SK-N-SH (cell line): Measurements from ENCODE around the gene DNAJB7. TPM values are rescaled to one million over a fixed set of nuclear protein-coding genes. Genes with fewer than 3 reads are reported as not detected.

Experiments
- CTCF ChIA-PET: fragments of 300-600, 350-600 bp; formaldehyde crosslinking; extraction: SDS; loops from one replicate; lab custom pipeline; 2021; lab: Yijun Ruan, JAX
- POLR2A ChIA-PET: fragments of 350-600 bp; sonication (Branson Sonifier 250); formaldehyde crosslinking; extraction: SDS; loops from one replicate; lab custom pipeline; 2020; ENCODE audit warnings: antibody characterized with exemption, inconsistent platforms; lab: Yijun Ruan, JAX
- DNase-seq: peaks from one replicate; pipeline ENCODE4 v3.0.0; 2012
- H2AFZ ChIP-seq: fragments of 200-600 bp; sonication (generic); 2 replicates; pipeline ENCODE4 v1.8.1; 2016; ENCODE audit warnings: antibody characterized with exemption, mild to moderate bottlenecking, low read depth
- H3F3A ChIP-seq: fragments of 200-600 bp; sonication (generic); replicated peaks from 2 replicates; pipeline ENCODE3; 2016; ENCODE audit warnings: antibody characterized with exemption, mild to moderate bottlenecking; ENCODE audit not compliant: insufficient read depth
- H3K27ac ChIP-seq, 2 experiments: fragments of 200-500 bp in 1 of 2; fragments of 200-600 bp in 1 of 2; sonication (Bioruptor generic) in 1 of 2; sonication (generic), shearing (Covaris generic) in 1 of 2; 2 replicates each; pipeline versions ENCODE4 v1.5.1 to v1.6.1; 2014 to 2016; ENCODE audit warnings: low read depth in 2 of 2, inconsistent platforms in 1 of 2, low read length in 1 of 2, mild to moderate bottlenecking in 1 of 2, mixed read lengths in 1 of 2
- H3K27me3 ChIP-seq: fragments of 200-600 bp; sonication (generic), shearing (Covaris generic); 2 replicates; pipeline ENCODE4 v1.6.1; 2016; ENCODE audit warnings: mixed run types; ENCODE audit not compliant: insufficient read depth
- H3K36me3 ChIP-seq, 2 experiments: fragments of 200-500 bp in 1 of 2; fragments of 200-600 bp in 1 of 2; sonication (Bioruptor generic) in 1 of 2; sonication (generic) in 1 of 2; replicated peaks in 1 of 2; 2 replicates each; pipeline versions ENCODE3 to v1.5.1; 2014 to 2016; ENCODE audit warnings: low read length in 1 of 2, mild to moderate bottlenecking in 1 of 2; ENCODE audit not compliant: insufficient read depth in 2 of 2, control insufficient read depth in 1 of 2
- H3K4me1 ChIP-seq, 2 experiments: fragments of 200-500 bp in 1 of 2; fragments of 200-600 bp in 1 of 2; sonication (Bioruptor generic) in 1 of 2; sonication (generic), shearing (Covaris generic) in 1 of 2; 2 replicates each; pipeline versions ENCODE4 v1.5.1 to v1.6.1; 2014 to 2016; ENCODE audit warnings: low read depth in 1 of 2, low read length in 1 of 2, mixed run types in 1 of 2; ENCODE audit not compliant: insufficient read depth in 2 of 2, control insufficient read depth in 1 of 2
- H3K4me2 ChIP-seq: fragments of 200-600 bp; sonication (generic), shearing (Covaris generic); 2 replicates; pipeline ENCODE4 v1.6.1; 2017; ENCODE audit warnings: mixed run types
- H3K4me3 ChIP-seq, 2 experiments: fragments of 200-500 bp in 1 of 2; fragments of 200-600 bp in 1 of 2; sonication (Bioruptor generic) in 1 of 2; sonication (generic), shearing (Covaris generic) in 1 of 2; 2 replicates each; pipeline versions ENCODE4 v1.5.1 to v1.8.1; 2014 to 2016; ENCODE audit warnings: low read depth in 2 of 2, inconsistent platforms in 1 of 2, low read length in 1 of 2, mild to moderate bottlenecking in 1 of 2, mixed read lengths in 1 of 2, moderate library complexity in 1 of 2
- H3K79me2 ChIP-seq: fragments of 200-600 bp; sonication (generic); 2 replicates; pipeline ENCODE4 v1.8.1; 2017; ENCODE audit warnings: mild to moderate bottlenecking; ENCODE audit not compliant: insufficient read depth
- H3K9ac ChIP-seq: fragments of 200-600 bp; sonication (generic); 2 replicates; pipeline ENCODE4 v1.6.1; 2017; ENCODE audit warnings: mixed run types
- H3K9me2 ChIP-seq: fragments of 200-600 bp; sonication (generic); 2 replicates; pipeline ENCODE4 v1.6.1; 2017; ENCODE audit warnings: mixed run types
- H3K9me3 ChIP-seq: fragments of 200-600 bp; sonication (generic); 2 replicates; pipeline ENCODE4 v1.6.1; 2017; ENCODE audit warnings: mixed run types, mild to moderate bottlenecking, moderate library complexity
- H4K20me1 ChIP-seq: fragments of 200-600 bp; sonication (generic); 2 replicates; pipeline ENCODE4 v1.6.1; 2017; ENCODE audit warnings: mild to moderate bottlenecking, mixed run types; ENCODE audit not compliant: insufficient read depth
- CHD2 ChIP-seq: fragments of 150-350 bp; IDR thresholded peaks from 2 replicates; pipeline ENCODE4 v1.6.1; 2018; ENCODE audit warnings: low read length; ENCODE audit not compliant: partially characterized antibody
- FOXJ3 ChIP-seq: sonication (generic); formaldehyde crosslinking; IDR thresholded peaks from 2 replicates; pipeline ENCODE4 v1.5.1; 2020; ENCODE audit warnings: mild to moderate bottlenecking, missing genetic modification reagents
- FOXM1 ChIP-seq: IDR thresholded peaks from 2 replicates; pipeline ENCODE4 v1.4.0; 2012; ENCODE audit warnings: low read depth, mild to moderate bottlenecking
- JUND ChIP-seq: IDR thresholded peaks from 2 replicates; pipeline ENCODE4 v1.4.0; 2012
- RAD21 ChIP-seq: IDR thresholded peaks from 2 replicates; pipeline ENCODE4 v1.6.1; 2012; ENCODE audit warnings: mild to moderate bottlenecking, low read length
- SIN3A ChIP-seq: IDR thresholded peaks from 2 replicates; pipeline ENCODE4 v1.6.1; 2012; ENCODE audit warnings: low read depth, mild to moderate bottlenecking, low read length, moderate library complexity, borderline replicate concordance
- USF1 ChIP-seq: IDR thresholded peaks from 2 replicates; pipeline ENCODE4 v1.4.0; 2012; ENCODE audit warnings: low read depth, borderline replicate concordance
- USF2 ChIP-seq: fragments of 150-350 bp; IDR thresholded peaks from 2 replicates; pipeline ENCODE4 v1.6.1; 2017; ENCODE audit warnings: antibody characterized with exemption, low read length, low read depth, borderline replicate concordance
- WGBS: methylation state at CpG from one replicate; pipeline ENCODE4 v1.1.6; 2017; ENCODE audit warnings: low lambda C conversion rate; 5-methylcytosine and 5-hydroxymethylcytosine counted together
- polyA plus RNA-seq, 3 experiments: library from polyadenylated mRNA; depleted of rRNA; stranded (reverse); fragments of >200 nt; gene quantifications; 2 replicates each; pipeline ENCODE4 v1.2.3, GENCODE V29; 2012

DNAJB7 gene
- polyA plus RNA-seq (2012; rRNA removed): not detected in 2 replicates
- not detected in 2 replicates for polyA plus RNA-seq (2012; cell fraction: cytosol; rRNA removed)
- polyA plus RNA-seq (2012; cell fraction: nucleus; rRNA removed): not detected in 2 replicates

- Histone ChIP-seq H3K27me3 (no peaks in the 10 kb centered on the region), H3K36me3 (peaks cover 0 to 13% of the 10 kb centered on the region in 2 experiments), H3K9me3 (no peaks in the 10 kb centered on the region), H3K4me3 (no peak within 1 kb of the TSS), H3K27ac (no peak within 1 kb of the TSS), H3K79me2 (peaks cover 77% of the 10 kb centered on the region), H3K4me2 (no peak within 1 kb of the TSS), H2AFZ (no peak within 1 kb of the TSS), H3K9me2 (no peaks in the 10 kb centered on the region), H3F3A (no peaks in the 10 kb centered on the region), H3K9ac (no peak within 1 kb of the TSS), H4K20me1 (no peaks in the 10 kb centered on the region), H3K4me1 (peaks cover 5 to 6% of the 10 kb centered on the region in 2 experiments; a peak in 2 of 4 replicates)
- WGBS: 66% methylated on average over 3 of the region's 3 CpGs
- DNase-seq: no peak
- POLR2A ChIA-PET: no interaction called here
- CTCF ChIA-PET: no interaction called here
- TF ChIP-seq SIN3A: no peak
- TF ChIP-seq FOXM1: no peak
- TF ChIP-seq JUND: no peak
Observed at GRCh38 chr22:40862013-40862412, at the start of gene DNAJB7. Gene DNAJB7 (minus strand): TSS chr22:40862113. CDS start chr22:40861994, 119 bp downstream.

DNA sequence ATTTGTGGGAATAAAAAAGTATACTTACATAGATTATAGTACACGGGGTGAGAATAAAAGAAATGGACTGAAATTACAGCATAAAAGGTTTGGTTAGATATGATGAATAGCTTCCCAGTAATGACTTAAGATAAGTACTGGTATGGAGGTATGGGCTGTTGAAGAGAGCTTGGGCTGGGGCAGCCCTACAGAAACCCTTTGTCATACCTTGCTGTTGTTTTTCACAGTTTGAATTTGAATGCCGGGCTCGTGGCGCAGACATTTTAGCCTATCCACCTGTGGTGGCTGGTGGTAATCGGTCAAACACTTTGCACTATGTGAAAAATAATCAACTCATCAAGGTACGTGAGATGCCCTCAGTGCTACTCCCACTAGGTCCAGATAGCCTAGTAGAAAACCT is 47.0 kb upstream of the DNAJB7 start:
- H3K27ac ChIP-seq: no peak overlapping the region
- no peak for TF ChIP-seq USF1
- TF ChIP-seq, all 33 proteins: peak for 0
- Histone ChIP-seq H3K4me1 (no peaks in the 10 kb centered on the region), H3K79me2 (no peaks in the 10 kb centered on the region), H3K9me3 (no peaks in the 10 kb centered on the region), H4K20me1 (no peaks in the 10 kb centered on the region), H3K9me2 (no peaks in the 10 kb centered on the region), H3F3A (no peaks in the 10 kb centered on the region), H3K4me2 (no peak overlapping the region), H3K27me3 (no peaks in the 10 kb centered on the region), H2AFZ (no peak overlapping the region), H3K36me3 (peaks cover 3 to 5% of the 10 kb centered on the region in 2 experiments), H3K9ac (no peak overlapping the region), H3K4me3 (no peak overlapping the region)
- ChIA-PET POLR2A (no interaction called here), CTCF (no interaction called here)
- 97% methylated on average over 2 of the region's 6 CpGs for WGBS
- no peak for DNase-seq

- no peaks in the 10 kb centered on the region for H3F3A ChIP-seq
- H3K27me3 ChIP-seq: no peaks in the 10 kb centered on the region
- H3K36me3 ChIP-seq: no peaks in the 10 kb centered on the region
- no peaks in the 10 kb centered on the region; a peak in 1 of 4 replicates for H3K4me1 ChIP-seq
- H3K27ac ChIP-seq: no peak overlapping the region
- no peak overlapping the region for H3K4me2 ChIP-seq
- no peaks in the 10 kb centered on the region for H3K9me3 ChIP-seq
- H3K79me2 ChIP-seq: no peaks in the 10 kb centered on the region
- POLR2A ChIA-PET: no interaction called here
- WGBS: 100% methylated on average over 1 of the region's 1 CpG
- H3K4me3 ChIP-seq: no peak overlapping the region
- no peak for DNase-seq
- no peak overlapping the region for H2AFZ ChIP-seq
- H3K9ac ChIP-seq: no peak overlapping the region
- TF ChIP-seq CHD2: no peak
- no peak for TF ChIP-seq USF2
- TF ChIP-seq RAD21: no peak
- TF ChIP-seq FOXJ3 (CRISPR knock-in tag): no peak
- TF ChIP-seq, all 33 proteins: peak for 0
- Histone ChIP-seq H3K9me2 (no peaks in the 10 kb centered on the region), H4K20me1 (no peaks in the 10 kb centered on the region)
- CTCF ChIA-PET: no interaction called here
Observed at GRCh38 chr22:40904101-40904500, 42.2 kb upstream of the DNAJB7 start.
